Panc1 (cell line): ENCODE data around the gene OOSP4A. TPM values are rescaled to one million over a fixed set of nuclear protein-coding genes. Genes with fewer than 3 reads are reported as not detected.

Source experiments
- ATAC-seq: fragments of 200-7000 bp; cut with Tn5 transposase; 2 replicates; pipeline ENCODE4 v1.9.1; 2020; ENCODE audit warnings: mild to moderate bottlenecking, moderate library complexity
- BruUV-seq: library from RNA; stranded (reverse); fragments of 400-500 nt; replicated peaks from 2 replicates; lab custom pipeline; 2021; lab: Mats Ljungman, UMichigan
- CTCF ChIA-PET: fragments of 300-600 bp; sonication (Branson Sonifier 250); formaldehyde crosslinking; loops from one replicate; lab custom pipeline; 2022; ENCODE audit warnings: antibody characterized with exemption; lab: Charles Lee
- POLR2A ChIA-PET: fragments of 300-600 bp; sonication (Branson Sonifier 250); formaldehyde crosslinking; loops from one replicate; lab custom pipeline; 2022; ENCODE audit warnings: antibody characterized with exemption; lab: Charles Lee
- DNase-seq: peaks from one replicate; pipeline ENCODE4 v3.0.0-alpha.2; 2010; ENCODE audit warnings: low read depth, low spot score
- H3K27ac ChIP-seq: 2 replicates; pipeline ENCODE4 v1.5.1; 2011; ENCODE audit warnings: mild to moderate bottlenecking, low read length, inconsistent platforms
- H3K27me3 ChIP-seq: fragments of 200-500 bp; sonication (Bioruptor generic); 2 replicates; pipeline ENCODE4 v1.6.0; 2014; ENCODE audit warnings: low read length, inconsistent platforms; ENCODE audit not compliant: control insufficient read depth, insufficient read depth
- H3K36me3 ChIP-seq: fragments of 200-500 bp; sonication (Bioruptor generic); 2 replicates; pipeline ENCODE4 v1.5.1; 2014; ENCODE audit warnings: inconsistent platforms, mild to moderate bottlenecking, low read length, moderate library complexity; ENCODE audit not compliant: control insufficient read depth, insufficient read depth
- H3K4me1 ChIP-seq: 2 replicates; pipeline ENCODE4 v1.5.1; 2011; ENCODE audit warnings: inconsistent platforms, mild to moderate bottlenecking, low read length, moderate library complexity; ENCODE audit not compliant: control insufficient read depth, insufficient read depth
- H3K4me3 ChIP-seq, 2 experiments: 2 replicates each; pipeline ENCODE4 v1.5.1; 2011 to 2012; ENCODE audit warnings: low read depth in 2 of 2, low read length in 2 of 2, mild to moderate bottlenecking in 2 of 2, inconsistent platforms in 1 of 2, moderate library complexity in 1 of 2
- H3K9me3 ChIP-seq: fragments of 200-500 bp; sonication (Bioruptor generic); 2 replicates; pipeline ENCODE4 v1.5.1; 2014; ENCODE audit warnings: low read depth, mild to moderate bottlenecking, inconsistent platforms, low read length, moderate library complexity; ENCODE audit not compliant: control insufficient read depth, insufficient read depth
- POLR2AphosphoS5 ChIP-seq: IDR thresholded peaks from 2 replicates; pipeline ENCODE4 v1.6.1; 2012; ENCODE audit warnings: mild to moderate bottlenecking, low read depth, low read length, moderate library complexity
- SIN3A ChIP-seq: IDR thresholded peaks from 2 replicates; pipeline ENCODE4 v1.6.1; 2012; ENCODE audit warnings: low read depth, mild to moderate bottlenecking, low read length, moderate library complexity, borderline replicate concordance; ENCODE audit not compliant: insufficient read depth
- TCF7L2 ChIP-seq: IDR thresholded peaks from 2 replicates; pipeline ENCODE4 v1.6.1; 2011; ENCODE audit warnings: mild to moderate bottlenecking, low read depth, low read length, inconsistent platforms
- in situ Hi-C: cut with HindIII; loops from 2 replicates; pipeline ENCODE4 v1.10.0; 2016; ENCODE audit warnings: low sequenced_read_pairs, low pct_unique_long_range_greater_than_20kb
- intact Hi-C: fragments of 100-400 bp; cut with micrococcal nuclease; formaldehyde crosslinking; loops from one replicate; pipeline ENCODE4 v1.10.0; 2022; ENCODE audit not compliant: unreplicated experiment
- total RNA-seq: library from RNA; stranded (reverse); gene quantifications from one replicate; pipeline ENCODE4 v1.2.1, GENCODE V29; 2021; ENCODE audit not compliant: unreplicated experiment
- TF ChIP-seq, protein P1 (sequence below): fragments of 450-650 bp; IDR thresholded peaks from 2 replicates; pipeline ENCODE4 v1.5.1; 2017; ENCODE audit warnings: mild to moderate bottlenecking
- TF ChIP-seq, protein P2 (sequence below), 2 experiments: IDR thresholded peaks; 2 replicates each; pipeline ENCODE4 v1.6.1; 2011 to 2012; ENCODE audit warnings: low read depth in 2 of 2, control low read depth in 1 of 2, low read length in 1 of 2, mild to moderate bottlenecking in 1 of 2, moderate library complexity in 1 of 2; ENCODE audit not compliant: insufficient read depth in 1 of 2

OOSP4A gene
- total RNA-seq, 1 experiment from 2014 or later = not detected

DNA sequence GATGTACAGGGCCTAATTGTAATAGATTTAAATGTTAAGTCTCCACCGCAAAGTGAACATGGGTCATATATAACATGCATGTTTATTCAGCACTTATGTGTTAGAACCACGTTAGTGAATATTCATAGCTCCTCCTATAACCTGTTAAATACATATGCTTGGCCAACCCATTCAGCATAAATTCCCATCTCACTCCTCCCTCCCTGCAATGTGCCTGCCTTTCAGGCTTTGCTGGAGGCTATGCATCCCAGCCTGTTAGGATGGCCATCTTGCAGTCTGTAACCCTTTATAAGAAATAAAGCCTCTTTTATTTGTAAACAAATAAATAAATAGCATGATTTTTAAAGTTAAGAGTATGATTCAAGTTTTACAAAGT is 1.7 kb upstream of the OOSP4A start:
- ChIA-PET POLR2A (no interaction called here), CTCF (no interaction called here)
- Histone ChIP-seq H3K4me1 (no peaks in the 10 kb centered on the region), H3K4me3 (no peak overlapping the region), H3K27me3 (no peaks in the 10 kb centered on the region), H3K27ac (no peak overlapping the region), H3K36me3 (no peaks in the 10 kb centered on the region), H3K9me3 (no peaks in the 10 kb centered on the region)
- no peak for ATAC-seq
- no TSS peak for BruUV-seq
- in situ Hi-C loops (no loop called here), intact Hi-C loops (no loop called here)
- DNase-seq = no peak
- TF ChIP-seq POLR2AphosphoS5 = no peak
- TF ChIP-seq TCF7L2 = no peak
- TF ChIP-seq, protein P1, sequence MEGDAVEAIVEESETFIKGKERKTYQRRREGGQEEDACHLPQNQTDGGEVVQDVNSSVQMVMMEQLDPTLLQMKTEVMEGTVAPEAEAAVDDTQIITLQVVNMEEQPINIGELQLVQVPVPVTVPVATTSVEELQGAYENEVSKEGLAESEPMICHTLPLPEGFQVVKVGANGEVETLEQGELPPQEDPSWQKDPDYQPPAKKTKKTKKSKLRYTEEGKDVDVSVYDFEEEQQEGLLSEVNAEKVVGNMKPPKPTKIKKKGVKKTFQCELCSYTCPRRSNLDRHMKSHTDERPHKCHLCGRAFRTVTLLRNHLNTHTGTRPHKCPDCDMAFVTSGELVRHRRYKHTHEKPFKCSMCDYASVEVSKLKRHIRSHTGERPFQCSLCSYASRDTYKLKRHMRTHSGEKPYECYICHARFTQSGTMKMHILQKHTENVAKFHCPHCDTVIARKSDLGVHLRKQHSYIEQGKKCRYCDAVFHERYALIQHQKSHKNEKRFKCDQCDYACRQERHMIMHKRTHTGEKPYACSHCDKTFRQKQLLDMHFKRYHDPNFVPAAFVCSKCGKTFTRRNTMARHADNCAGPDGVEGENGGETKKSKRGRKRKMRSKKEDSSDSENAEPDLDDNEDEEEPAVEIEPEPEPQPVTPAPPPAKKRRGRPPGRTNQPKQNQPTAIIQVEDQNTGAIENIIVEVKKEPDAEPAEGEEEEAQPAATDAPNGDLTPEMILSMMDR = no peak
- TF ChIP-seq SIN3A = no peak
- TF ChIP-seq, protein P2, sequence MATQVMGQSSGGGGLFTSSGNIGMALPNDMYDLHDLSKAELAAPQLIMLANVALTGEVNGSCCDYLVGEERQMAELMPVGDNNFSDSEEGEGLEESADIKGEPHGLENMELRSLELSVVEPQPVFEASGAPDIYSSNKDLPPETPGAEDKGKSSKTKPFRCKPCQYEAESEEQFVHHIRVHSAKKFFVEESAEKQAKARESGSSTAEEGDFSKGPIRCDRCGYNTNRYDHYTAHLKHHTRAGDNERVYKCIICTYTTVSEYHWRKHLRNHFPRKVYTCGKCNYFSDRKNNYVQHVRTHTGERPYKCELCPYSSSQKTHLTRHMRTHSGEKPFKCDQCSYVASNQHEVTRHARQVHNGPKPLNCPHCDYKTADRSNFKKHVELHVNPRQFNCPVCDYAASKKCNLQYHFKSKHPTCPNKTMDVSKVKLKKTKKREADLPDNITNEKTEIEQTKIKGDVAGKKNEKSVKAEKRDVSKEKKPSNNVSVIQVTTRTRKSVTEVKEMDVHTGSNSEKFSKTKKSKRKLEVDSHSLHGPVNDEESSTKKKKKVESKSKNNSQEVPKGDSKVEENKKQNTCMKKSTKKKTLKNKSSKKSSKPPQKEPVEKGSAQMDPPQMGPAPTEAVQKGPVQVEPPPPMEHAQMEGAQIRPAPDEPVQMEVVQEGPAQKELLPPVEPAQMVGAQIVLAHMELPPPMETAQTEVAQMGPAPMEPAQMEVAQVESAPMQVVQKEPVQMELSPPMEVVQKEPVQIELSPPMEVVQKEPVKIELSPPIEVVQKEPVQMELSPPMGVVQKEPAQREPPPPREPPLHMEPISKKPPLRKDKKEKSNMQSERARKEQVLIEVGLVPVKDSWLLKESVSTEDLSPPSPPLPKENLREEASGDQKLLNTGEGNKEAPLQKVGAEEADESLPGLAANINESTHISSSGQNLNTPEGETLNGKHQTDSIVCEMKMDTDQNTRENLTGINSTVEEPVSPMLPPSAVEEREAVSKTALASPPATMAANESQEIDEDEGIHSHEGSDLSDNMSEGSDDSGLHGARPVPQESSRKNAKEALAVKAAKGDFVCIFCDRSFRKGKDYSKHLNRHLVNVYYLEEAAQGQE (IDR thresholded peaks at IDR 0.05; ENCODE audit: insufficient read depth in 1 of 2, low read depth in 2 of 2, low read length in 1 of 2) = no peak

DNA sequence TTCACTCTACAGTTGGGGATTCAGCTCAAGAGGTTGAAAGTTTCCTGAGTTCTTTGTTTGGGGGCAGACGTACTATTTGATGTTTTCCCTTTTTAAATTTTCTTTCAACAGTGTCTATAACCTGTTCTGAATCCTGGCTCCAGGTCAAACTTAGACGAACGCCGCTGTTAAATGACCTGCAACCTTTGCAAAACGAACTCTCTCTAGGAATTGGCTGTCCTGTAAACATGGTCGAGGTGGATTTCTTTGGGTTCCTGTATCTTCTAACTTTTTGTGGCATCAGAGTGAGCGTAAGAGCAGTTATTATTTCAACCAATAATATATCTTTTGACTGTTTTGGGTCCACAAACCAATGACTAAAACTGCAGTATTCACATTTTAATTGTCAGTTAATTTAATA is 1.6 kb downstream of the OOSP4A start:
- no TSS peak for BruUV-seq
- in situ Hi-C loops (no loop called here), intact Hi-C loops (no loop called here)
- H3K9me3 ChIP-seq = no peaks in the 10 kb centered on the region
- ATAC-seq (no peak), DNase-seq (no peak)
- no peak overlapping the region for H3K4me3 ChIP-seq
- H3K27ac ChIP-seq = no peak overlapping the region
- H3K4me1 ChIP-seq = no peaks in the 10 kb centered on the region
- no peak for TF ChIP-seq SIN3A
- no peak for TF ChIP-seq TCF7L2
- TF ChIP-seq, protein P1 = no peak
- TF ChIP-seq POLR2AphosphoS5 = no peak
- TF ChIP-seq, protein P2 (IDR thresholded peaks at IDR 0.05; ENCODE audit: insufficient read depth in 1 of 2, low read depth in 2 of 2, low read length in 1 of 2) = no peak
- ChIA-PET CTCF (no interaction called here), POLR2A (no interaction called here)
- H3K36me3 ChIP-seq = no peaks in the 10 kb centered on the region
- no peaks in the 10 kb centered on the region for H3K27me3 ChIP-seq
